GM18907 (cell line): ENCODE results near the gene CTRB1.
"Not testable (repeated sequence)": the region's sequence is repeated elsewhere in the genome, so short reads cannot be mapped to it uniquely, and the experiment has no call there.

Source experiments
- ATAC-seq: cut with Tn5 transposase; IDR thresholded peaks from one replicate; pipeline ENCODE4 v1.9.1; 2021; ENCODE audit warnings: mild to moderate bottlenecking, moderate library complexity; ENCODE audit not compliant: unreplicated experiment

CTRB1 gene

GRCh38 chr16:75239542-75240122 lies 20.8 kb downstream of the CTRB1 start:
- no peak for ATAC-seq

- ATAC-seq, result not testable (repeated sequence)
These were observed 21.8 kb downstream of the CTRB1 start for GRCh38 chr16:75240633-75241032.

GRCh38 chr16:75241412-75241811 lies 22.6 kb downstream of the CTRB1 start:
- no peak for ATAC-seq

GRCh38 chr16:75241955-75242354 lies 23.2 kb downstream of the CTRB1 start:
- ATAC-seq, result no peak

- not testable (repeated sequence) for ATAC-seq
These were observed 23.8 kb downstream of the CTRB1 start for GRCh38 chr16:75242436-75243078.

- ATAC-seq, result no peak
These were observed 25.0 kb downstream of the CTRB1 start for GRCh38 chr16:75243667-75244224.

- no peak for ATAC-seq
These were observed 25.5 kb downstream of the CTRB1 start for GRCh38 chr16:75244225-75244809.

- peak; percentile 45 for ATAC-seq
These were observed 26.3 kb downstream of the CTRB1 start for GRCh38 chr16:75244844-75245758.

GRCh38 chr16:75246504-75247205 lies 27.9 kb downstream of the CTRB1 start:
- no peak for ATAC-seq

GRCh38 chr16:75247249-75247648 lies 28.5 kb downstream of the CTRB1 start:
- no peak for ATAC-seq

- no peak for ATAC-seq
These were observed 29.4 kb downstream of the CTRB1 start for GRCh38 chr16:75248142-75248535.

- ATAC-seq, result no peak
These were observed 30.0 kb downstream of the CTRB1 start for GRCh38 chr16:75248536-75249380.

GRCh38 chr16:75249441-75249840 lies 30.7 kb downstream of the CTRB1 start:
- ATAC-seq, result no peak

- no peak for ATAC-seq
These were observed 31.5 kb downstream of the CTRB1 start for GRCh38 chr16:75250089-75250808.

GRCh38 chr16:75250809-75251279 lies 32.1 kb downstream of the CTRB1 start:
- peak; percentile 46 for ATAC-seq

- ATAC-seq, result peak; percentile 75
These were observed 32.7 kb downstream of the CTRB1 start, which contains the start of gene BCAR1 for GRCh38 chr16:75251280-75252048. BCAR1 (minus strand) TSS chr16:75251624; CDS start chr16:75251482, 142 bp downstream.

- no peak for ATAC-seq
These were observed 33.5 kb downstream of the CTRB1 start for GRCh38 chr16:75252049-75252864.
